ENCODE data around the gene CXCL5.
"Not testable (repeated sequence)": the region's sequence is repeated elsewhere in the genome, so short reads cannot be mapped to it uniquely, and the experiment has no call there.

CXCL5 gene

GRCh38 chr4:73964862-73965611 is 33.4 kb downstream of the CXCL5 start:
- DNase-seq, result no peak

GRCh38 chr4:73962724-73963123 is 35.8 kb downstream of the CXCL5 start:
- no peak for DNase-seq

- DNase-seq, result not testable (repeated sequence)
Observed at GRCh38 chr4:73959041-73959440, 39.4 kb downstream of the CXCL5 start.

- DNase-seq, result no peak
Observed at GRCh38 chr4:73952352-73952751, 46.1 kb downstream of the CXCL5 start.

- DNase-seq, result not testable (repeated sequence)
Observed at GRCh38 chr4:73950376-73950920, 48.0 kb downstream of the CXCL5 start.

GRCh38 chr4:73948990-73949706 is 49.3 kb downstream of the CXCL5 start:
- DNase-seq, result no peak

- no peak for DNase-seq
Observed at GRCh38 chr4:73948291-73948690, 50.2 kb downstream of the CXCL5 start.

- DNase-seq, result no peak
Observed at GRCh38 chr4:73947239-73947985, 51.1 kb downstream of the CXCL5 start.

GRCh38 chr4:73945674-73946449 is 52.6 kb downstream of the CXCL5 start:
- no peak for DNase-seq
